ENCODE results near the gene KCTD10. TPM values are rescaled to one million over a fixed set of nuclear protein-coding genes. Genes with fewer than 3 reads are reported as not detected.

Gene KCTD10
- 15.7 and 23.4 TPM in 2 replicates for total RNA-seq (2014; rRNA removed; shearing (Covaris generic))

- peak; percentile 80 for DNase-seq (ENCODE audit: low spot score)
Observed at GRCh38 chr12:109477185-109477962, at the start of gene KCTD10, which contains the start of gene UBE3B. TSS of gene KCTD10 (minus strand) at chr12:109477300. CDS start at chr12:109477262, 38 bp downstream. TSS of gene UBE3B (plus strand) at chr12:109477634. CDS start at chr12:109483552, 5,918 bp downstream.

- no peak for DNase-seq (ENCODE audit: low spot score)
Observed at GRCh38 chr12:109525279-109525585, 48.1 kb upstream of the KCTD10 start.

- no peak for DNase-seq (ENCODE audit: low spot score)
Observed at GRCh38 chr12:109524466-109525278, 47.6 kb upstream of the KCTD10 start.

GRCh38 chr12:109523504-109523903 is 46.4 kb upstream of the KCTD10 start:
- DNase-seq (ENCODE audit: low spot score) = no peak

- DNase-seq (ENCODE audit: low spot score) = no peak
Observed at GRCh38 chr12:109523071-109523470, 46.0 kb upstream of the KCTD10 start.

GRCh38 chr12:109521831-109522230 is 44.7 kb upstream of the KCTD10 start:
- DNase-seq (ENCODE audit: low spot score) = no peak

- DNase-seq (ENCODE audit: low spot score) = no peak
Observed at GRCh38 chr12:109519787-109520186, 42.7 kb upstream of the KCTD10 start.

- DNase-seq (ENCODE audit: low spot score) = peak; percentile 46
Observed at GRCh38 chr12:109518820-109519665, 41.9 kb upstream of the KCTD10 start.

GRCh38 chr12:109517619-109518018 is 40.5 kb upstream of the KCTD10 start:
- no peak for DNase-seq (ENCODE audit: low spot score)

GRCh38 chr12:109513977-109514376 is 36.9 kb upstream of the KCTD10 start:
- DNase-seq (ENCODE audit: low spot score) = no peak

GRCh38 chr12:109513051-109513450 is 36.0 kb upstream of the KCTD10 start:
- no peak for DNase-seq (ENCODE audit: low spot score)

GRCh38 chr12:109512608-109513007 is 35.5 kb upstream of the KCTD10 start:
- no peak for DNase-seq (ENCODE audit: low spot score)

GRCh38 chr12:109510196-109510595 is 33.1 kb upstream of the KCTD10 start:
- no peak for DNase-seq (ENCODE audit: low spot score)

GRCh38 chr12:109504068-109504467 is 27.0 kb upstream of the KCTD10 start:
- no peak for DNase-seq (ENCODE audit: low spot score)

- no peak for DNase-seq (ENCODE audit: low spot score)
Observed at GRCh38 chr12:109503611-109504010, 26.5 kb upstream of the KCTD10 start.

- DNase-seq (ENCODE audit: low spot score) = no peak
Observed at GRCh38 chr12:109502332-109502731, 25.2 kb upstream of the KCTD10 start.

GRCh38 chr12:109501299-109501698 is 24.2 kb upstream of the KCTD10 start:
- no peak for DNase-seq (ENCODE audit: low spot score)

GRCh38 chr12:109500406-109501185 is 23.5 kb upstream of the KCTD10 start:
- no peak for DNase-seq (ENCODE audit: low spot score)

- DNase-seq (ENCODE audit: low spot score) = no peak
Observed at GRCh38 chr12:109497675-109498074, 20.6 kb upstream of the KCTD10 start.

GRCh38 chr12:109496306-109496705 is 19.2 kb upstream of the KCTD10 start:
- DNase-seq (ENCODE audit: low spot score) = no peak

- DNase-seq (ENCODE audit: low spot score) = no peak
Observed at GRCh38 chr12:109495012-109495411, 17.9 kb upstream of the KCTD10 start.
